Fibroblast of the conjunctiva (primary cell): ENCODE measurements around the gene PXDN.
"Not testable (repeated sequence)": the region's sequence is repeated elsewhere in the genome, so short reads cannot be mapped to it uniquely, and the experiment has no call there.

Source experiments
- DNase-seq: peaks from one replicate; pipeline ENCODE4 v3.0.0-alpha.2; 2010; ENCODE audit warnings: low read depth

PXDN gene

DNA sequence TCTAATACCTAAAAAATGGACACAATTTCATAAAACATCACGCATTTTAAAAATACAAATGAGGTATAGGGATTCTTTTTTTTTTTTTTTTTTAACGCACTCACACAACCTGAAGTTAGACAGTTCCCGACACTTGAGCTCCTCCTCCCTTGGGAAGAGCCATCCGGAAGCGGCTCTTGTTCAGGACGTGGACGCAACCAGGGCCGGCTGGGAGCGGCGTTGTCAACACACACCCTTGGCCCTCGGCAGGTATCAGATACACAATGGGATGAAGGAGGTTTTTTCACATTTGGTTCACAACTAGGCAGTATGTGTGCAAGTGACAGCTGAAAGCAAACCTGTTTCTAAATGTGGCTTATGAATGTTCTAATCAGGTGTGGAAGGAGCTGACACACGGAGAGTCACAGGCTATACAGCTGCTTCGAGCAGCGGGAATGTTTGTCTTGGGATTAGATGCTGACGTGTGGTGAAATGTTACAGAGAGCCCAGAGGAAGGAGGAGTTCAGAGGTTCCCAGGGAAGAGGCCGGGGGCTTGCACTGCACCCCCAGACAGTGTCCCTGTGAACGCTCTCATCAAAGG, 111.1 kb downstream of the PXDN start:
- DNase-seq: no peak

DNA sequence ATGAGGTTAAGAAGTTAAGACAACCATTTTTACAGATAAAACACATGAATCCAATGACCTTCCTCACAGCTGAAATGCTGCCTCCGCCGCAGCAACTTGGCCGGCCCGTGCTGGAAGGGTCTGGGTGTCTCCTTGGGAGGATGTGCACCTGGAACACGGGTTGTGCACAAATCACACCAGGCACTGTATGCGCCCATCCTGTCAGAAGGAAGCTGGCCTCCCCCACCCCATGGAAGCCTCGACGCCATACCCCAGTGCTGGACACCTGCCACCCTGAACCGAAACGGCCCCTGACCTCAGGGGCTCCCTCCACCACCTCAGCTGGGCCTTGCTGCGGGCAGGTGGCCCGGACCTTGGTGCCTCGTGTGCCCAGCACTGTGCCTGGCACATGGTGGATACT, 111.8 kb downstream of the PXDN start:
- no peak for DNase-seq

DNA sequence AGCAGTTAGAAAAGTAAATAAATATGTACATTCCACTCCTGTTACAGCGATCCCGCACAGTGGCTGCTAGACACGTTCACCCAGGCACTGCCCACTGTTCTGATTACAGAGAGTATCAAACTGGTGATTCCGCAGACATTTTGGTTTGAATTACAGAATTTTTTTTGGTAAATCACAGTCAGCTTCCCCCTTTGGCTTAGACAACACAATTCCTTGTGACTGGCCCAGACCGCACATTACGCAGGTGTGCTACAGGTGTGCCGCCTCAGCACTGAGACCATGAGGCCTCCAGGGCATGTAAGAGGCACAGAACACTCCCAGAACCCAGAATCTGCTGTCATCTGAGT, 112.3 kb downstream of the PXDN start:
- DNase-seq: no peak

DNA sequence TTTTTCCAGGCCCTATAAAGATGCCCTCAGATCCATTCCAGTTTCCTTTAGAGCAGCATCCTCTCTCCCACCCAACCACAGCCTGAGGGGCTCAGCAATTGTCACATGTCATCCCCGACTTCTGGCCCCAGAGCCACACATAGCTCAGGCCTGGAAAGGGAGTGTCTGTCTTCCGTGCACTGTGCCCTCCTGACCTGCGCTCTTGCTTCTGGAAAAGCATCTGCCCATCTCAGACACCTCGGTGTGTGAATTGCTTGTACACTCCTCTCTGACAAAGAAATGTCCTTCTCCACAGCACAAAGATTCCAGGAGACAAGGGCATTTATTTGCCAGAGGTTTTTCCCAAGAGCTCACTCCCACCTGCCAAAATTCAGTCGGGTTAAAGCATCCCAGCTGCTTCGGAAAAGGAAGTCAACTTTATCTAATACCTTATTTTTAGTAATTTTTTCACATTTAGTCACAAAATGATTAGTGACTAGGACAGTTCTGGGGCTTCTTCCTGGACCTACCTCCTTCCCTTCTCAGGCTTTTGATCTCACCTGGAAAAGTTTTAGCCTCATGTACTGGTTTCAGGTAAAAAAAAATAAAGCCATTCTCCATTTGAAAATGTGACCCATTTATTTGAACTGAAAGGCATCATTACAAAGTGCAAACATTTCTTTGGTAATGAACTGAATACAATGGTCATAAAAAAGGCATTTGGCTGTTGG, 112.9 kb downstream of the PXDN start:
- DNase-seq: no peak

DNA sequence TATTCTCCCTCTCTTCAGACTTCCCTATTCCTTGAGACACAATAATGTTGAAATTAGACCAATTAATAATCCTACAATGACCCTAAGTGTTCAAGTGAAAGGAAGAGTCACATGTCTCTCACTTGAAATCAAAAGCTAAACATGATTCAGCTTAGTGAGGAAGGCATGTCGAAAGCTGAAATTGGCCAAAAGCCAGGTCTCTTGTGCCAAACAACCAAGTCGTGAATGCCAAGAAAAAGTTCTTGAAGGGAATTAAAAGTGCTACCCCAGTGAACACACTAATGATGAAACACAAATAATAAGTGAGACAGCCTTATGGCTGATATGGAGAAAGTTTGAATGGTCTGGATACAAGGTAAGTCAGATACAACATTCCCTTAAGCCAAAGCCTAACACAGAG, 115.4 kb downstream of the PXDN start:
- peak; percentile 96 for DNase-seq

DNA sequence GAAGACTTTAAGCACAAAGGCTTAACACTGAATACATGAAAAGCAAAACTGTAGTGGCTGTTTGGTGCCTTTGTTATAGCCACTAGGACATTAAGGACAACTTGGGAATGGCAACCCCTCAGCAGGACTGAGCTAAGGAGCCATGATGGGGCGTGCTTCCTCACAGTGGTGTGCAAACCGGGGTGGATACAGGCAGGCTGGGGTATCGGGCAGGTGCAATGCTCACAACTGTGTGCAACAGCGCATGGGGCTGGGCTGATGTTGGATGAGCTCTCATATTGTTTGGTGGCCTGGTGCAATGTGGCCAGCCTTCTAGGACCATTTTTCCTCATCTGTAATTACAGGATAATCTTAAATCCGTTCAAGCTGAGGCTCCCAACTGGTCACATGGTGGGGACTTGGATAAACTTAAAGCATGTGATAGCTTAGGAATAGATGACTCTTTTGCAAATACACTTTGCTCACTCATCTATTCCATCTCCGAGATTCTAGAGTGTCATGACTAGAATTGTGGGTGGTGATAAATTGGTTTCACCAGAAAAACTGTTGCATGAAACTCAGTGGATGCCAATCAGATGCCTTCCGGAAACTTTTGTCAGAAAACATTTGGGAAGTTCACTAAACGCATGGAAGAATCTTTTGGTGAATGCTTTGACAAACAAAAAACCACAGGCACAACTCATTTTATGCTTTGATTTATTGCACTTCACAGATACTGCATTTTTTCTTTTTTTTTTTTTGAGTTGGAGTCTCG, 116.5 kb downstream of the PXDN start:
- DNase-seq: no peak

DNA sequence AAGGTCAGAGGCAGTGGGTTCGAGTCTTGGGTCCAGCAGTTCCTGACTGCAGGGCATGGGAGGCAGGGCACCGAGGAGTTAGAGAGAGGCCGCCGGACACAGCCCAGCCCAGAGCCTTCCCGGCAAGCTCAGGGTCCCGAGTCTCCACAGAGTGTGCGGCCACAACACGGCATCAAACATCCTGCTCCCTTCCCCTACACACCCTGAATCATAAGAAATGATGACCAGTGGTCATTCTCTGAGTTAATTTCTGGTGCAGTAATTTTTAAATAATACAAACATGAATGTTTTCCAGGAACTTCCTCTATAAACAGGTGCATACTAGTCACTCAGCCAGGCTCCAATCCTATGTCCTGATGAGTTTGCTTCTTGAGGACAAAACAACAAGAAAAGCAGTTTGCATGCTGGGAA, 118.0 kb downstream of the PXDN start:
- DNase-seq: no peak

DNA sequence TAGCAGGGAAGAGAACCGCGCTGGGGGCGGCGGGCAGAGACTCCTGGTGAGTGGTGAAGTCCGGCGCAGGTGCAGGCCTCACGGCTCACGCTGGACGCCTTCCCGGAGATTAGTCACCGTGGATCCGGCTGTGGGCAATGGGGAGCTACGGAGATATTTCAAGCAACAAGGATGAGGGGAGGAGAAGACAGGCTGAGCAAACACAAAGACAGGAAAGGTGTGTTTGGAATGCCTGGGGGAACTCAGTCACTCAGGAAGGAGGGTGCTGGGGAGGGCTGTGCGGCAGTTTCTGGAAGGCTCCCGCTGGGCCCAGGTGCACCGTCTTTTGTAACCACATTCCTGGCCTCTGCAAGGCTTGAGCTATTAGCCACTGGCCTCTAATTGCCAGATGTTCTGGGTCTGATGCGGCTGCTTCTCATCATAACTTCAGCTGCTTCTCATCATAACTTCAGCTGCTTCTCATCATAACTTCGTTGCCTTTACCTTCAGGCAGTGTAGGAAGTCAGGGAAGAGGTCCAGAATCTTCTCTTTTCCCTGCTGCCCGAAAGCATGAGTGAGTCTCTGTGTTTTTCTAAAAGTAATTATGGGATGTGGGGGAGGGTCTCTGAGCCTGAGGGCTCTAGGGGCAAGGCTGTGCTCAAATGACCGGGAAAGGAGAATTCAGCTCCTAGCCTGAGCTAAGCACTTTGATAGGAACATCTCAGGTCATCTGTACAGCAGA, 118.9 kb downstream of the PXDN start:
- DNase-seq: peak; percentile 40

DNA sequence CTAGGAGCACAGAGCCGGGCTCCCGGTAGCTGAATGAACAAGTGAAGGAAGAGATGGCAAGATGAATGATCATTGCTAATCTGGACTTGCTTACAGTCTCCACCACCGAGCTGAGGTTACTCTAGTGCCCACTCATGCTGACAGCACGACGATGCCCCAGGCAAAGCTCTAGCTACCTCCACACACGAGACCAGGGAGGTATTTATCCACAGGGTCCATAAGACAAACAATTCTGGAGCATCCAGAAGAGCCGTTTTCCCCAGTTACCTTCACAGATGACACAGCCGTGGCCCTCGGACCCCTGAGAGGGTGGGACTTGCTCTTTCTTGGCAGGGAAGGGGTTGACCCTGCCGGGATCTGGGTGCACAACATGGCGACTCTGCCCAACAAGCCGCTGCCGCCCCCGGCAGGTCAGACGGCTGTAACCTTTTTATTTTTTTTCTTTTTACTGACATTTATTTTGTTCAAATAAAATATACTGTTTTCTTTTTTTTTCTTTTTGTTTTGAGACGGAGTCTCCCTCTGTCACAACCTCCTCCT, 120.3 kb downstream of the PXDN start:
- no peak for DNase-seq

DNA sequence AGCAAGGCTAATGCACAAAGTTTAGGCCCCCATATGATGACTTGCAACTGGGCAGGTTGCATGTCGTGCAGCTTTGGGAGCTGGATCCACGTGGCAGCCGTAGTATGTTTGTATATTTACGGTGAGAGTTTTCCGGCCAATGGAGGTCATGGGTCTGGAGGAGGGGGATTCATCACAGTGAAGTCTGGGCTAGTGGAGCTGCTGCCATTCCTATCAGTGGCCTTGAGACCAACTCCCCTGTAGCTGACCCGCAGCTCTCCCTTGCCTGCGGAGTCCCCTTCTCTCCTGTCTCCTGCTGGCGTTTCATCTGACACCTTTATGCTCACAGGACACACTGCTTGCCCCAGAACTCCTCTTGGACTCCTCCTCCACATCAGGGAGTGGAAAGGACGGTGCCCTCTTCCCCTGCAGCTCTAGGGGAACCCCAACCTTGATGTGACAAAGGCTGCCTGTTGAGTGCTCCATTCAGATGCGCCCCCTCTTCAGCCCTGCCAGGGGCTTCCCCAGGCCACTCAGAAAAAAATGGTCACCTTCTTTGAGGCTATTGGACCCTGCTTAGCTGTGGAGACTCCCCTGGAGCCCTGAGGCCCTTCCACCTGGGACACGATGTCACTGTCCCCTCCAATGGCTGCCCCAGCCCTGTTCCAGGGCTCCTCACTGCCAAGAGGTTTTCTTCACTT, 121.7 kb downstream of the PXDN start:
- no peak for DNase-seq

DNA sequence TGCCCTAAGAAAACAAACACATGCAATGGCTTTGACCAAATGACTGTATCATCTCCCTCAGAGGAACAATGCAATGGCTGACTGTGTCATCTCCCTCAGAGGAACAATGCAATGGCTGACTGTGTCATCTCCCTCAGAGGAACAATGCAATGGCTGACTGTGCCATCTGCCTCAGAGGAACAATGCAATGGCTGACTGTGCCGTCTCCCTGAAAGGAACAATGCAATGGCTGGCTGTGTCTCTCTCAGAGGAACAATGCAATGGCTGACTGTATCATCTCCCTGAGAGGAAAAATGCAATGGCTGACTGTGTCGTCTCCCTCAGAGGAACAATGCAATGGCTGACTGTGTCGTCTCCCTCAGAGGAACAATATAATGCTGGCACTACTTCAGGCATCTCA, 122.3 kb downstream of the PXDN start:
- DNase-seq: not testable (repeated sequence)

DNA sequence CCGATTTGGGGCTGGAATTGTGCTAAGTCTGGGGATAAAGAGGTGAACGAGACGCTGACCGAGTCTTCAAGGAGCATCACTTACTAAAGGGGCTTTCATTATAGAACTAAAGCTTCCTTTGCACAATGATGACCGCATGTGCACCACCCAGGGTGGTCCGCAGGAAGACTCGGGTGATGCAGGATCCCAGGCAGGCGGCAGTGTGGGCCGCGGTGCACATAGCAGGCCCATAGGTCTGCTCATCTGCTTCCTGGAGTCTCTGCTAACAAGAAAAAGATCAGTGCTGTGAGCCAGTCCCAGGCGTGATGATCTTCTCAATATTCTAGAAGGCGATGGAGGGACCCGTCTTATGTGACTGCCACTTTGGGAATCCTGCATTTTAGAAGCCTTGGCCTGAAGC, 122.8 kb downstream of the PXDN start:
- no peak for DNase-seq

DNA sequence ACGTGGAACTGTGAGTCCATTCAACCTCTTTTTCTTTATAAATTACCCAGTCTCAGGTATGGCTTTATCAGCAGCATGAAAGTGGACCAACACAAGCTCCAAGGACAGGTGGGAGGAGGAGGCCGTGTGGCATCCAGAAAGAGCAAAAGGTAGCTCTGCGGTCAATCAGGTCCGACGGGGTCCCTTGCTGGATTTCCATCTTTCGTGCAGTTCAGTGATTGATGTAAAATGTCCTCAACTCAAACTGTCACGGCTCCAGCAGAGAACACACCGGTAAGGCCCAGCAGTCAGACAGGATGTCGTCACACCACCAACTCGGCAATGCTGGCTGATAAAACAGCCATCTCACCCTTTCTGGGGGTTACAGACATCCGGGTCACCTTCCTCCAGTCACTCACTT, 123.3 kb downstream of the PXDN start:
- DNase-seq: no peak

DNA sequence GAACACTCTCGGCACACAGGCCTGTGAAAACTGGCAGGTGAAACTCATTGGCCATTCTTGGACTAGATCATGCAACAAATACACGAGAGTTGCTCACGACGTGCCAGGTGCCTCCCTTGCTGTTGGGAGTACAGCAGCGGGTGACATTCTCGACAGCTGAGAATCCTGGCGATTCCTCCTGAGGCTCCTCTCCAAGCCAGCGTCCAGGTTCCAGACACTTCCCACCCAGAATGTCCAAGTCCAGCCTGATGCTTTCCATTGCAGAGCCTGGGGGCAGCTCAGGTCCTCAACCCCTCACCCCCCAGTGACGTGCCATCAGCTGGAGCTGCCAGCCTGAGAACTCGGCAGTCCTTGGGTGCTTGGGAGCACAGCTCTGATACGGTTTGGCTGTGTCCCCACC, 124.2 kb downstream of the PXDN start:
- DNase-seq: no peak

DNA sequence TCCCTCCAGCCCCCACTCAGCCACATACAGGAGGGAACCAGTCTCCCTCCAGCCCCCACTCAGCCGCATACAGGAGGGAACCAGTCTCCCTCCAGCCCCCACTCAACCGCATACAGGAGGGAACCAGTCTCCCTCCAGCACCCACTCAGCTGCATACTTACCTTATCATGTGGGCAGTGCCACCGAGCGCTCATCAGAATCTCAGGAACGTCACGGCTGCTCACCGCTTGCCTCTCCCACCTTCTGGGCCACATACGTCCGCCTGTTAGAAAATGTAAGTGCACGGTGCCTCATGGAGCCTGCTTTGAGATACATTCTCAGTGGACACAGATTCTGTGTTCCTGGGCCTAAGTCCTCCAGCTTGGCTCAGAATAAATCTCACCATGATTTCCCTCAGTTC, 124.8 kb downstream of the PXDN start:
- DNase-seq: no peak

DNA sequence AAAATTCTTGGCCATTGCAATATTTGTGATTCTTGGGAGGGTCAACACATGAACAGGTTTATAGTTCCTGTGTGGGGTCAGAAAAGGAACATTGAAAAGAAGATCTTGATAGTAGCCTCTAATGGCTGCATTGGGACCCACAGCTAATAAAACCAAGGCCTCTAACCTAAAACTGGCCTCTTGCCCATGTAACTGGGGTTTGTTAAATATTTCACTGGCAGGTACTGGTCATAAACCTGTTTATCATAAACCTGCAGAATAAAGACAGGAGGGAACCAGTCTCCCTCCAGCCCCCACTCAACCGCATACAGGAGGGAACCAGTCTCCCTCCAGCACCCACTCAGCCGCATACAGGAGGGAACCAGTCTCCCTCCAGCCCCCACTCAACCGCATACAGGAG, 125.3 kb downstream of the PXDN start:
- DNase-seq: no peak

DNA sequence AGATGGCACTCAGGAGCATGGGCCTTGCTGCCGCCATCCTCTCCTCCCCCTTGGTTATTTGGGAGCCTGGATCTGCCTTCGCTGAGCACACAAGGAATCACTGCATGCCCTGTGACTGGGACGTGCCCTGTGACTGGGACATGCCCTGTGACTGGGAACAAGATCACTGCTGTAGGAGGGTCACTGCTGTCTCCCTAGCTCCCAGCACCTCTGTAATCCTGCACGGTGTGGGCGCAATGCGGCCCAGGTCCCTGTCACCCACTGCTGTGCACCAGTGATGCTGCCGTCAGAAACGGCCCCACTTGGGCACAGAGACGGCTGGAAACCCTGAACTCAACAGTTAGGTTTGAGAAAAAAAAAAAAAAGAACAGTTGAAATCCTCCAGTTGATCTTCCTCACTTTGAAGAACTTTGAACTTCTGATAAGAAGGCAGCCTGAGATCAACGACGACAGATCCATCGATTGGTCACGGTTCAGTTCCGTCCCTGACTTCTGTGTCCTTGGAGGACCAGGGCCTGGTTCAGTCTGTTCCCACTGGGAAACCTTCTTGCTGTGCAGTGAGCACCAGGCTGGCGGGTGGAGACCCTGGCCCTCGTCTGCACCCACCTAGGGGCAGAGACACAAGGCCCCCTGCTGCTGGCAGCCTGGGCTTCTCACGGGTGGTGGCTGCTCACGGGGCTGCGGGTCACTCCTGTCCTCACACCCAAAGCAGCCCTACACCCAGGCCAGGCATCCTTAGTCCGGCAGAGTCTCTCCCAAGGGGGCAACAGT, 125.9 kb downstream of the PXDN start:
- no peak for DNase-seq

DNA sequence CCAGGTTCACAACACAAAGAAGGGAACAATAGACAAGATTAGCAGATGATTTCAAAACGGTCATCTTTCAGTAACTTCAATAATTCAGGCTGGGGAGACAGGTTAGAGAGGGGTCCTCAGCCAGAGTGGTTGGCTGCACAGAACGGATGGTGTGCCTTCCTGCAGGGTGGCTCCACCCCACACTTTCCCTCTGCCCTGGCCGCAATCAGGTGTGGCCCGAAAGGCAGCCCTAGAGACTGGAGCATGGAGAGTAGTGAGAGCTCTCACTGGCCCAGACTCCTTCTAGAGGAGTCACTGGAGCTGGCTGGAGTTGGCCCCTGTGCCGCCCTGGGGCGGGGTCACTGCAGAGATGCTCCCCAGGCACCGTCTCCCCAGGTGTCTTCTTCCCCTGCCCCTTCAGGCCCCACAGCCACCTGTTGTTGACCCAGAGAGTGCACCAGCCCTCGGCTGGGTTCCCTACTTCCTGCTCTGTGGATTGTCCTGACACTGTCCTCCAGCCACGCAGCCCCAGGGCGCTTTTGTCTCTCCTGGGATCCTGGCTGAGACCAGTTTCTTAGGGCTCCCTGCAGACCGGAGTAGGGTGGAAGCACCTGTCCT, 126.8 kb downstream of the PXDN start:
- DNase-seq: no peak

DNA sequence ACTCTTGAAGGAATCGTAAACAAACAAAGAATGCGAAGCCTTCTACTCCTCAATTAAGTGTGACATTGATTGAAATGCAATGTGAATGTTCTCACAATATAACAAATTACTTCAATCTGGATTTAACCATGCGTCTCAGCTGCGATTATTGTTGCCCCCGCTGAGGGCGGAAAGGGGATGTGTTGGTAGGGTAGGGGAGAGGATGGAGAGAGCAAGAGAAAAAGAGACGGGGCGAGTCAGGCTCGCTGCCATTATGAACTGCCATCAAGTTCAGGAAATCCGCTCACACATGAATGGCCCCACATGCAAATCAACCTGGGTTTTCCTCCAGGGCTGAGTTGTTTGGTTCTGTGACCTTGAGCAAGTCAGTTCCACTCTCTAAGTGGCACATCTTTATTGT, 129.8 kb downstream of the PXDN start:
- DNase-seq: no peak

DNA sequence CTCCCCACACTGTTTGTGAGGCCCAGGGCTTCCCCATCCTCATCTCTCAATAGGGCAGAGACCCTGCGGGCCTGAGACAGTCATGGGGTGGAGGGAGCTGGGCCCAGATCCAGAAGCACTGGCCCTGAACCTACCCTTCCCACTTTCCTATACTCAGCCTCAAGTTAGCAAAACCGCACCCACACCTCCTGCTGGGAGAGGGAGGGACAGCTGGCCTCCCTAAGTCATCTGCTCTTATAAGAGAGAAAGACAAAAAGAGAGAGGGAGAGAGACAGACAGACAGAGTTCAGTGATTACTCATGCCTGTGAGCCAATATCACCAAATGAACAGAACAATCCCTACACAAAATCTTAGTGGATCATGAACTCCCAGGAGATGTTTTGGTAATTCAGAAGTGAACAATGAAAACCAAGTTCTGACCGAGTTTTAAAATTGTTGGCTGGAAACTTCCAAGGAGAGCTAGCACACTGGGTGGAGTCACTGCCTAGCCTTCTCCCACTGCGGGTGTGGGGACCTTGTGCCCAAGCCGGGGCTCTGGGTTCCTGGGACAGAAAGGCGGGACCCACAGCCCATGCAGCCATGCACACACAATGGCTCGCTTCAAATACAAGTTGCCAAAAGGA, 130.5 kb downstream of the PXDN start:
- DNase-seq: peak; percentile 37

DNA sequence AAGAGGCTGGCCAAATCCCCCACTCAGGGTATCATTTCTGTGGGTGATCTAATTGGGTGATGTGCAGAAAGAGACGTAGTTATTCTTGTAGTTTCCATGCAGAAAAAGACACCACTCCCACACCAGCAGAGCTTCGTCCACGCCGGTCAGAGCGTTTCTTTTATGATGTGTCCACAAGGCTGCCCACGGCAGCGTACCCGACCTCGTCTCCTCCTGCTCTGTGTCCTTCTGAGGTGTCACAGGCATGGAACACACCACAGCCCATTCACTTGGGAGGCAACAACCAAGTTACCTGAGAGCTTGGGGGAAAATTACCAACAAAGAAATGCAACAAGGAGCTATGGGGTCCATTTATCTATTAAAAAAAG, 131.3 kb downstream of the PXDN start:
- DNase-seq: no peak
